Measurements from ENCODE around the gene DNM2.
A peak's percentile ranks its signal among the peaks of the same experiment; 100 is the strongest.

Gene DNM2

GRCh38 chr19:10815969-10816644 lies 98.2 kb downstream of the DNM2 start:
- no peak for DNase-seq (ENCODE audit: low read depth, low spot score)

GRCh38 chr19:10816691-10817090 lies 98.8 kb downstream of the DNM2 start:
- no peak for DNase-seq (ENCODE audit: low read depth, low spot score)

DNA sequence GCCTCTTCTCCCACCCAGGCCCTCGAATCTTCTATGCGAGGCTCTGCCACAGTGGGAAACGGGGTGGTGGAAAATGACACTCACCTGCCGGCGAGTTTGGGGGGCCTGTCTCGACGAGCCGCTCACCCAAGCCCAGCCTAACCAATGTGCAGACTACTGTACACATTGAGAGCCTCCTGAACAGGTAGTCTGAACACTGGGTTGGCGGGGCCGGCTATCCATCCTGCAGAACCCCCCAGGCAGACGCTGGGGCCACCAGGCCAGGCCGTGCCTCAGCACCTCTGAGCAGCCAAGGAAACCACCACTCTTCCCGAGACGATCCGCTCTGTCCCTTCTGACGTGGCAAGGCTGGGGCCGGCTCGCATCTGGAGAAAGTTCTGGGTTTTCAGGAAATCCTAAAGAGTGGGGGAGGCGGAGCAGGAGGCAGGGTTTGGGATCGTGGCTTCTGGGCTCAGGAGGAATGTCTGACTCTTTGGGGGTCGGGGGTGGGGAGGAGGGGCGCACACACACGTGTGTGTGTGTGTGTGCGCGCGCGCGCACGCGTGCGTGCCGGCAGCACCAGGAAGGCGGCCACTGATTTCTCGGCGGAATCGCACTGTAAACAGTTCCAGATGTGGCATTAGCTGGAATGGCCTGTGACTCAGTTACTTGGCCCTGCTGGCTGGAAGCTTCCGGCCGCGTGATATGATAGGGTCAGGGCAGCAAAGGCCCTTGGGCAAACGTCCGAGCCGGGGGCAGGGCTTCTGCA lies 99.6 kb downstream of the DNM2 start:
- no peak for DNase-seq (ENCODE audit: low read depth, low spot score)

- no peak for DNase-seq (ENCODE audit: low read depth, low spot score)
Measured at GRCh38 chr19:10818301-10819123, 100.6 kb downstream of the DNM2 start.

DNA sequence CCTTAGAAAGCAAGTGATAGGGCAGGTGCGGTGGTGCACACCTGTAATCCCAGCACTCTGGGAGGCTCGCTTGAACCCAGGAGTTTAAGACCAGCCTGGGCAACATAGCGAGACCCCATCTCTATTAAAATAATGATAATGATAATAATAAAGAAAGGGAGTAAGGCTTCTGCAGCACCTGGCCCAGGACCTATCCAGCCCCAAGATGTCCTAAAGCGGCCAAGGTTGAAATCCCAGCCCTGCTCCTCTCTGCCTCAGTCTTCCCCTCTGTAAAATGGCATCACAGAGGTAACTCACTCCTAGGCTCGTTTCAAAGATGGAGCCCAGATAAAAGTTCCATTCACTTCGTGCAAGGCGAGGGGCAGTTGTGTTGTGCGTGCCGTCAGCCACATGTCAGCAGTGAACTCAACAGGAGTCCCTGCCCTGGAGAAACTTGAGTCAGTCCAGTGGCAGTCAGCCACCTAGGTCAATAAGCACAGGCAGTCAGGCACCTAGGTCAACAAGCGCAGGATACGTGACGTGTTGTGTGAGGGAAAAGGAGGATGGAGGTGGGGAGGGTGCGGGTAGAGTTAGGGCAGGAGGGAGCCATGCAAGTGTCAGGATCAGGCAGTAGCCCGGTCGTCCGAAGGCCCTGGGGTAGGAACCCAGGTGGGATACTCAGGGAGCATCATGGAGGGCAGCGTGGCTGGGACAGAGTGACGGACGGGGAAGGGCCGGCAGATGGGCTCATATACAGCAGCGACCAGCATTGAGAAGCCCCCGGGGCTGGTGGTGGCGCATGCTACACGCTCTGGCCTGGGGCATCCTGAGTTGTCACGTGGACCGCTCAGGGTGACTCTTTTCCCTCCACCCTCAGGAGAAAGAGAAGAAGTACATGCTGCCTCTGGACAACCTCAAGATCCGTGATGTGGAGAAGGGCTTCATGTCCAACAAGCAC lies 101.5 kb downstream of the DNM2 start:
- no peak for DNase-seq (ENCODE audit: low read depth, low spot score)

DNA sequence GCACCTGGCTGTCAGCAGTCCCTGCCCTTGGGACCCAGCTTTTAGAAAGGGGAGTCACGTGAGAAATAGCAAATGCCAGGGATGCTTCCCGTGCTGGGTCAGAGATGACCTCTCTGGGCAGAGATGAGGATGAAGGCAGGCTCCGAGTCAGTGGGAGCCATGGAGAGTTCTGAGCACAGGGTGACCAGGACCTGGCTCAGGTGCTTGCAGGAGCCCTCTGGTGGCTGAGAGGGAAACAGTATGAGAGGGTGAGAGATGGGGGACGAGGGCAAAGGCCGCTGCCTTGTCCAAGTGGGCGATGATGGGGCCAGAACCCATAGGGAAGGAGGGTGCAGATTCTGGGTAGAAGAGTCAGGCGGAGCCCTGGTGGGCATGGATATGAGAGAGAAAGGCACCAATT lies 102.3 kb downstream of the DNM2 start:
- DNase-seq (ENCODE audit: low read depth, low spot score), result no peak

DNA sequence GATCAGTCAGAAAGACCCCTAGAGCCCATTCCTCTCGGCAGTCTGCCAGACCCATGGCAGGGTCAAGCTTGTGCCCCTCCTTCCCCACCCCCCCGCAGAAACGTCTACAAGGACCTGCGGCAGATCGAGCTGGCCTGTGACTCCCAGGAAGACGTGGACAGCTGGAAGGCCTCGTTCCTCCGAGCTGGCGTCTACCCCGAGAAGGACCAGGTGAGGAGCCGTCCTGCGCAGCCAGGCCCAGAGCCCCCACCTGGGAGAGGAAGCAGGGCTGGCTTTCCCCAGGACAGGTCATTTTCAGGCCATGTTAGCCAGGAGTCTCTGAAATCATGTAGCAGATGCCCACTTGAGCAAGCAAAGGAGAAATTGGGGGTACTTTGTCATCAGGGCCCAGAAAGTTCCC lies 105.8 kb downstream of the DNM2 start:
- DNase-seq (ENCODE audit: low read depth, low spot score), result no peak

DNA sequence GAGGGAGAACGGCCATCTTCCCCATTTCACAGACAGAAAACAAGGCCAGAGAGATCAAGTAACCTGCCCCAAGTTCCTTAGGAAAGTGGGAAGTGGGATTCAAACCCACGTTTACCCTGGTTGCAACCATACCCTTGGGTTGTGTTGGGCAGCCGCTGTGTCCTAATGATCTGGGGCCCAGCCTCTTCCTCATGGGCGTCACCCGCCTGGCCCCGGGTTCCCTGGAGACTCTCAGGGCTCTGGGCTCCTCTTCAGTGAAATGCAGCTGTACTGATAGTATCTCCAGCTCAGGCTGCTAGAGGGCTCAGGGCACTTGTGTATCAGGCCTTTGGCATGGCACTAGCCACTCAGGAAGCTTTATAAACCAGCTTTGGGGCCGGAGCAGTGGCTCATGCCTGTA lies 108.4 kb downstream of the DNM2 start:
- DNase-seq (ENCODE audit: low read depth, low spot score), result no peak

GRCh38 chr19:10826846-10827245 lies 109.0 kb downstream of the DNM2 start:
- no peak for DNase-seq (ENCODE audit: low read depth, low spot score)

GRCh38 chr19:10828981-10829821 lies 111.3 kb downstream of the DNM2 start:
- no peak for DNase-seq (ENCODE audit: low read depth, low spot score)

DNA sequence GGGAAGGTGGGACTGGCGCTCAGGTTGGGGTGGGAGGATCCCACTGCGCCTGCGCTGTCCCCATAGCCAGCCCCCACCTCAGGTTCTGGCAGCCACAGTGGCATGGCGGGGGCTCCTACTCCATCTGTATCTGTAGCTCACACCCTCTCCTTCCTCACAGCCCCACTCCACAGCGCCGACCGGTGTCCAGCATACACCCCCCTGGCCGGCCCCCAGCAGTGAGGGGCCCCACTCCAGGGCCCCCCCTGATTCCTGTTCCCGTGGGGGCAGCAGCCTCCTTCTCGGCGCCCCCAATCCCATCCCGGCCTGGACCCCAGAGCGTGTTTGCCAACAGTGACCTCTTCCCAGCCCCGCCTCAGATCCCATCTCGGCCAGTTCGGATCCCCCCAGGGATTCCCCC lies 112.1 kb downstream of the DNM2 start:
- DNase-seq (ENCODE audit: low read depth, low spot score), result no peak

- no peak for DNase-seq (ENCODE audit: low read depth, low spot score)
Measured at GRCh38 chr19:10830370-10830769, 112.5 kb downstream of the DNM2 start.

DNA sequence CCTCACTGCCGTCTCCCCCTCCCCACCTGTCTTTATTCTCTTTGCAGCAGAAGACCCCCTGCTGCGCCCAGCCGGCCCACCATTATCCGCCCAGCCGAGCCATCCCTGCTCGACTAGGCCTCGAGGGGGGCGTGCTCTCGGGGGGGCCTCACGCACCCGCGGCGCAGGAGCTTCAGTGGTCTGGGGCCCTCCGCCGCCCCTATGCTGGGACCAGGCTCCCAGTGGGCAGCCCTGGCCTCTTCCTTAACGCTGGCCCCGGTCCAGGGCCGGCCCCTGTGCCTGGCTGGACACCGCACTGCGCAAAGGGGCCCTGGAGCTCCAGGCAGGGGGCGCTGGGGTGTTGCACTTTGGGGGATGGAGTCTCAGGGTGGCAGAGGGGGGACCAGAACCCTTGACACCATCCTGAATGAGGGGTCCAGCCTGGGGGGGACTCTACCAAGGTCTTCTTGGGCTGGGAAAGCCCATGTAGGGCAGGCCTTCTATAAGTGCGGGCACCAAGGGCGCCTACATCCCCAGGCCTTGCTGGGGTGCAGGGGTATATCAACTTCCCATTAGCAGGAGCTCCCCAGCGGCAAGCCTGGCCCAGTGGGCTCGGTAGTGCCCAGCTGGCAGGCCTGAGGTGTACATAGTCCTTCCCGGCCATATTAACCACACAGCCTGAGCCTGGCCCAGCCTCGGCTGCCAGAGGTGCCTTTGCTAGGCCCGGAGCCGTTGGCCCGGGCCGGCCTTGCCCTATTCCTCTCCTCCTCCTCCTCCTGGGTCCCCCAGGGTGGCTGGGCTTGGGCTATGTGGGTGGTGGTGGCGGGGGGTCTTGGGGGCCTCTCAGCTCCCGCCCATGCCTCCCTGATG lies 113.3 kb downstream of the DNM2 start:
- DNase-seq (ENCODE audit: low read depth, low spot score), result no peak

- DNase-seq (ENCODE audit: low read depth, low spot score), result no peak
Measured at GRCh38 chr19:10831987-10832938, 114.4 kb downstream of the DNM2 start.

- DNase-seq (ENCODE audit: low read depth, low spot score), result no peak
Measured at GRCh38 chr19:10832939-10833296, 115.0 kb downstream of the DNM2 start.

DNA sequence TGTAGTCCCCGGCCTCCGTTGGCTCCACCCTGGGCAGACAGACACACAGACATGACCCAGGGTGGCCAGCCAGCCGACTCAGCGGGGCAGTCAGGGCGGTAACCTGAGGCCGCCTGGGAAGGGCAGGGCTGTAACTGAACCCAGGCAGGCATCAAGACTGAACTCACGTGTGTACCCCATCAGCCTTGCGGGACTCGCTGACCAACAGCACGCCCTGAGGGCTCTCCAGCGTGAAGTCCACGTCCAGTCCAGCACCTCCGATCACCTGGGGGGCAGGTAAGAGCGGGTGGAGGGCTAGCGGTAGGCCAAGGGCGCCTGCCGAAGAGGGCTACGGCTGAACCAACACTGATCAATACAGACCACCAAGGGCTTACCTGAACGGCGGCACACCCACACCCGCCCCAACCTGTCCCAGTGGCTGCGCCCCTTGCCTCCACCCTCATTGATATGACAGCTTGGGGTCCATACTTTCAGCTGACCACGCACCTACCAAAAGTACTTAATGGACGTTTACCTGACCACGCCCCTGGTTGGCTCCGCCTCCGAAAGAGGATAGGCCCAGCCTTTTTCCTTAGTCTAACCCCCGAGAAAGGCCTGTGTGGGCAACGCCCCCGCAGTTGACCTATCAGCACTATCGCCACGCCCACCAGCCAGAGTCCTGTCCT lies 117.3 kb downstream of the DNM2 start:
- no peak for DNase-seq (ENCODE audit: low read depth, low spot score)

DNA sequence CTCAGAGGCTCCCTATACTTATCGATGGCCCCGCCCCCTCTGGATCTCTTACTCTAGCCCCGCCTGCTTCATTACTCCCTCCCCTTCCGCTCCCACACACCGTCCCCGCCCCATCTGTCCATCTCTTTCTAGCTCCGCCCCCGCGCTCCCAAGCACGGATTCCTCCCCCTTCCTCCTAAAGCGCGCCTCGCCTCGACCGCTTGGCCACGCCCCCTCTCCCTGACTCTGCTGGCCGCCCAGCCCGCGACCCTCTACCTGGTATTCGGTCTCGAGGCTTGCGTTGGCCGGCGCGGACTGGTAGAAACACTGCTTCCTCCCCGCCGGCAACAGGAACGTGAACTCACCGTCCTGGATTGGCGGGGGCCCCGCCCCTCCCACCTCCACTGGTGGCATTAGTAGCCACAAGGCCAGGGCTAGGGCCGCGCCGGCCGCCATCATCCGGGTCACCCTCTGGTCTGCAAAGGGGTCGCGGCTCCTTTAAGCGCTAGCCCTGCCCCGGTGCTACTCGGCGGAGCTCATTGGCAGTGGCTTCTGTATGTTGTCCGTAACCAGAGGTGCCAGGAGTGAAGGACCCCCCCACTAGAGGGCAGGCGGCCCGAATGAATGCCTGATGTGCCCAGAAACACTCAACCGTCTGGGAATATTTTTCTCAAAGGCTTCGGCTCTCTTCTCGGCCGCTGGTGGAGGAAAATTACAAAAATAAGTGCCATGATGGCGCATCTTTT lies 118.0 kb downstream of the DNM2 start, which contains the start of gene TMED1:
TMED1 (minus strand) TSS at position 459 of the 725 bp plus-strand sequence; CDS start at position 438, 21 bp downstream.
- peak; percentile 88 for DNase-seq (ENCODE audit: low read depth, low spot score)
